PFSK-1 (cell line): ENCODE results near the gene VASH1.

ENCODE experiments used
- FOXP2 ChIP-seq: optimal IDR thresholded peaks from 2 replicates; pipeline ENCODE3; 2011; ENCODE audit warnings: borderline replicate concordance, control low read depth, inconsistent platforms; ENCODE audit not compliant: insufficient read depth; ENCODE audit errors: extremely low read length, extremely low read depth
- POLR2AphosphoS5 ChIP-seq: IDR thresholded peaks from 2 replicates; pipeline ENCODE4 v1.6.1; 2012; ENCODE audit warnings: low read depth, mild to moderate bottlenecking, control low read depth, low read length, moderate library complexity
- REST ChIP-seq, 2 experiments: IDR thresholded peaks; 2 replicates each; pipeline versions ENCODE4 v1.6.1 to v1.8.0; 2011 to 2012; ENCODE audit warnings: low read depth in 2 of 2, low read length in 2 of 2, control low read depth in 1 of 2, inconsistent platforms in 1 of 2, mild to moderate bottlenecking in 1 of 2, moderate library complexity in 1 of 2; ENCODE audit not compliant: insufficient read depth in 1 of 2
- SIN3A ChIP-seq: IDR thresholded peaks from 2 replicates; pipeline ENCODE4 v1.6.1; 2012; ENCODE audit warnings: mild to moderate bottlenecking, low read length, moderate library complexity, borderline replicate concordance; ENCODE audit not compliant: insufficient read depth
- TAF1 ChIP-seq: IDR thresholded peaks from 2 replicates; pipeline ENCODE4 v1.6.1; 2012; ENCODE audit warnings: low read length, control low read depth, borderline replicate concordance; ENCODE audit not compliant: insufficient read depth

Gene VASH1

DNA sequence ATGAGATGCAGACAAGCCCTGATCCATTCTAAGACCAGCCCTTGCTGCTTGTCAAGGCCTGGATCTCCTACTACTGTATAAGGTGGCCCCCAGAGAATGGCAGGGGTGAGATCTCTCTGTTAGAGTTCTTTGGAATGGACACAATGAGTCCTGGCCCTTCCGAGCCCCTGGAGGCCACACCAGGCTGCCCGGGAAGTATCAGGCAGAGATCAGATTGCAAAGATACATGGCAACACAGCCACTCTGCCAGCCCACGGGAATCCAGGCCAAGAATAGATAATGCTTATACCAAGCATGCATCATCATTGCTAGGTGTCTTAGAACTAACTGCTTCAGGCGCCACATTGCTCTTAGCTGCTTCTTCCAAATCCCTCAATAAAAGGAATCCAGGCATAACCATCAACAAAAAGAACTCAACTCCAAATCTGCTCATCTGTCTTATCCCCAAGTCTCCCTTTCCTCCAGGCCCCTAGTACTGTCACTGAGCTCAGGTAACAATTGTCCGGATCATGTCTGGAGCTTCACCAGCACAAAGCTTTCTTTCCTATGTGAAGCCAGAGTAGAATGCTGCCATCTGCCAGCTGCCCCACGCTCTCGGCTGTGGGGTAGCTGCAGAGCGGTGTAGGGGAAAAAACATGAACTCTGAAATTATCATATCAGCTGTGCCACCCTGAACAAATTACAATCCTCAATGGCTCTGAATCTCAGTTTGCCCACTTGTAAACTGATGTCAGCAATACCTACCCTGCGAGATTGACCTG lies 5.5 kb upstream of the VASH1 start:
- no peak for TF ChIP-seq POLR2AphosphoS5
- no peak for TF ChIP-seq TAF1
- TF ChIP-seq SIN3A, result no peak
- TF ChIP-seq FOXP2, result no peak
- no peak for TF ChIP-seq REST (IDR thresholded peaks at IDR 0.05; ENCODE audit: insufficient read depth in 1 of 2, low read depth in 2 of 2, low read length in 2 of 2)

GRCh38 chr14:76756371-76756750 lies 4.9 kb upstream of the VASH1 start:
- TF ChIP-seq SIN3A (no peak), POLR2AphosphoS5 (no peak), REST (IDR thresholded peaks at IDR 0.05; ENCODE audit: insufficient read depth in 1 of 2, low read depth in 2 of 2, low read length in 2 of 2) (no peak), TAF1 (no peak), FOXP2 (no peak)

- TF ChIP-seq REST (IDR thresholded peaks at IDR 0.05; ENCODE audit: insufficient read depth in 1 of 2, low read depth in 2 of 2, low read length in 2 of 2), result no peak
- TF ChIP-seq SIN3A, result no peak
- TF ChIP-seq POLR2AphosphoS5, result no peak
- no peak for TF ChIP-seq TAF1
- no peak for TF ChIP-seq FOXP2
These were observed 1.7 kb upstream of the VASH1 start for GRCh38 chr14:76759589-76759988.

DNA sequence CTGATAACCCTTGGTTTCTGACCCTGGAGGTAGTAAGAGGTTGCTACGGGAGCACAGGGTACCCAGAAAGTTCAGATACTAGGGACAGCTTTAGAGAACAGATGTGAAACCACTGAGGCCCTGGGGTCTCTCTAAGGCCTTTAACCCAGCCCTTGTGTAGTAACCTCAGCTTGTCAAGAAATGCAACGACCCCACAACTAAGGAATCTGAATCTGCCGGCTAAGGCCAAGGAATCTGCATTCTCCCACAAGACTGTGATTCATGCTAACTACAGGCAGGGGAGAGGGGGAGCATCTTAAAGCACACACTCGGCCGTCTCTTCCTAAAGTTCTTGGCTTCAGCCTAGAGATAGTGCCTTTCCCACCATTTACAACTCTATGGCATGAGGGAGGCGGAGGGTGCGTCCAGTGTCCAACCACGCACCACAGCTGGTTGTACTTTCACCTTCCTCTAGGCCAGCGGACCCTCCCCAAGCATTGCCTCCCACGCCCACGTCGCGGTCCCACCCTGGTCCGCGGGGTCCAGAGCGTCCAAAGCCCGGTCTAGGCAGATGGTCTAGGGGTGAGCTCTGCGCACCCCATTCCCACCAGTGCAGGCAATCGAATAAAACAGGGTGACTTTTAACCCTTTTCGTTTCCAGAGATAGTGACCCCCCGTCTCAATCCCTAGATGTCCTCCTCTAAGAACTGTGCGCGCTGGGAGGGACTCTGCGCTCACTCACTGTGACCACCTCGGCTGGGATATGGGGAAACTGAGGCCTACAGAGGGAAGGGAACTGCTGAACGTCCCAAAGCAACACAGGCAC lies 735 bp upstream of the VASH1 start:
- no peak for TF ChIP-seq FOXP2
- TF ChIP-seq REST (IDR thresholded peaks at IDR 0.05; ENCODE audit: insufficient read depth in 1 of 2, low read depth in 2 of 2, low read length in 2 of 2), result no peak
- no peak for TF ChIP-seq TAF1
- no peak for TF ChIP-seq SIN3A
- no peak for TF ChIP-seq POLR2AphosphoS5

DNA sequence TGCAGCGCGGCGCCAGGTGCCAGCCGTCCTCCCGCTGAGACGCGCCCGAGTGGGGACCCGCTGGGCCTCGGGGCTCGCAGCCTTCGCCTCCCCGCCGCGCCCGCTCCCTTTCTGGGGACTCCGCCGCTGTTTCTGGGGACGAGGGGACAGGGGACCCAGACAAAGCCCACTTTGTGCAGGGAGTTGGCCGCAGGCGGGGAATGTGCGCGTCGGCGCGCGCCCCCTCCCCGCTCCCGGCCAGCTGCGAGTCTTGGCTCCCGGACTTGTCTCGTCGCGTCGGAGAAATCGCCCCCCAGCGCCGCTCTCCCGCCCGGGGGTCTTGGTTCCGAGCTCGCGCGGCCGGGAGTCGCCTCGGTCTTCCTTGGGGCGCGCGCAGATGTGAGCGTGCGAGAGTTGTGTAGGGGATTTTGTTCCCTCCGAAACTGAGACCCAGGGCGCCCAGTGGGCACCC lies 717 bp downstream of the VASH1 start:
- no peak for TF ChIP-seq TAF1
- no peak for TF ChIP-seq POLR2AphosphoS5
- TF ChIP-seq REST (IDR thresholded peaks at IDR 0.05; ENCODE audit: insufficient read depth in 1 of 2, low read depth in 2 of 2, low read length in 2 of 2), result no peak
- no peak for TF ChIP-seq FOXP2
- TF ChIP-seq SIN3A, result no peak
